ENCODE data around the gene ZYG11B.
"Not testable (repeated sequence)": the region's sequence is repeated elsewhere in the genome, so short reads cannot be mapped to it uniquely, and the experiment has no call there.

The ZYG11B gene

GRCh38 chr1:52759908-52760307, 33.7 kb downstream of the ZYG11B start:
- no peak for DNase-seq

DNA sequence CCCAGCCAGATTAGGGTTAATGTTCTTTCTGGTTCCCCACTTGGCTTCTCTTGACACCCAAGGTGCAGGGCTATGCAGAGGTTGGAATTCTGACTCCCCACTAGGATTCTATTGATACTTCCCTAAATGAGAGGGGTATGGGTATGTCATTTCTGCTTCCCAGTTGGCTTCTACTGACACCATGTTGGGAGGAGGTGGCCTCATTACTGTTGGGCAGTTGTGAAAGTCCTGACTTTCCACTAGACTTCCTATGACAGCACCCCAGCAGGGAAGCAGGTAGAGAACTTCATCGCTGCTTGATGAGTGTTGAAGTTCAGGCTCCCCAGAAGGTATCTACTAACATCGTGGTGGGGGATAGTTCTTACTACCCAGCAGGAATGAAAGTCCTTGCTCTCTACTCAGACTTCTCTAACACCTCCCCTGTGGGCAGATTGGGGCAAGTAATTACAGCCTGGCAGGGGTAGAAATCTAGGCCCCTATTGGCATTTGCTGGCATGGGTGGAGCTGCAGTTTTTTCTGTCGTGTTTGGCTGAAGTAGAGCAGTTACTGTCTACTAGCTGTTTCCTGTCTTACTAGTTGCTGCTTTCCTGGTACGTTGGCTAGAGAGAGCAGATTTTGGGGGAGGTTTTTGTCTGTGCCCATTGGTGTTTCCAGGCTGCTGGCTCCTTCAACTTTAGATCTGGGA, 41.5 kb downstream of the ZYG11B start:
- DNase-seq = no peak

DNA sequence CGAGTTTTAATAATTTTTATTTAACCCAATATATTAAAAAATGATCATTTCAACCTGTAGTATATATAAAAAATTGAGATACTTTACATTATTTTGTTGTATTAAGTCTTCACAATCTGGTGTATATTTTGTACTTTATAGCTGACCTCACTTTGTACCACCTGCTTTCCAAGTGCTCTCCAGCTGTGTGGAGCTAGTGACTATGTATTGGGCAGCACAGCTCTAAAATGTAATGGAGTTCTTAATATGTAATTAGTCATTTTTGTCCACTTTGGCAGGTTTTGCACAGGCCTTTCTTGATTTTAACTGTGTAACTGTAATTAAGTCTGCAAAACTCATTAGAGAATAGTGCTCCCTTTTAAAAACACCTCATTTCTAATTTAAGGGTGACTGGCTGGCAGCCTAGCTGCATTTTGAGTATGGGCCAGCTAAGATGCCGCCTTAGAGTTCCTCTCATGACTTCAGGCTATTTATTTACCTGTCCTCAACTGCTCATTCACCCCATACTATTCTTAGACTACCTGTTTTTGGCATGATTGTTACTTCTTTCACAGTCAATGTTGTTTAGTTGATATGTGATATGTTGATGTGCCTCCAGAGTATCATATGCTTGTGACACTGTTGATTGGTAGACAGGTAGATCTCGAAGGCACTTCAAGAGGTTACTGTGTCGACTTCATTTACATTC, 43.2 kb downstream of the ZYG11B start:
- peak; percentile 69 for DNase-seq

DNA sequence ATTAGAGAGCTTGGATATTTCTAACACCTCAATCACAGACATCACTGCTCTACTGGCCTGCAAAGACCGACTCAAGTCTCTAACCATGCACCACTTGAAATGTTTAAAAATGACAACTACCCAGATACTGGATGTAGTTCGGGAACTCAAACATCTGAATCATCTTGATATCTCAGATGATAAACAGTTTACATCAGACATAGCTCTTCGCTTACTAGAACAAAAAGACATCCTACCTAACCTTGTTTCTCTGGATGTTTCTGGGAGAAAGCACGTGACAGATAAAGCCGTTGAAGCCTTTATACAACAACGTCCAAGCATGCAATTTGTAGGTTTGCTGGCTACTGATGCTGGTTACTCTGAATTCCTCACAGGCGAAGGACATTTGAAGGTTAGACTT, 45.1 kb downstream of the ZYG11B start:
- DNase-seq = no peak

DNA sequence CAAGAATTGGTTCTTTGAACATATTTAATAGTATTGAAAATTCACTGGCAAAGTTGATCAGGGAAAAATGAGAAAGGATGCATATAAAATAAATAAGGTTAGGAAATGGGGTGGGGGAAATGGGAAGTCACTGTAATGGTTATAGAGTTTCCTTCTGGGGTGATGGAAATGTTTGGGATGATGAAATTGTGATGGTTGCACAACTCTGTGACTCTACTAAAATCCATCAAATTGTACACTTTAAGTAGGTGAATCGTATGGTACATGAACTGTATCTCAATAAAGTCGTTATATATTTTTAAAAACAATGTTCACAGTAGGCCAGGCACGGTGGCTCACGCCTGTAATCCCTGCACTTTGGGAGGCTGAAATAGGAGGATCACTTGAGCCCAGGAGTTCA, 59.9 kb downstream of the ZYG11B start:
- DNase-seq = no peak

GRCh38 chr1:52790429-52790828, 64.2 kb downstream of the ZYG11B start:
- not testable (repeated sequence) for DNase-seq

GRCh38 chr1:52792036-52792435, 65.8 kb downstream of the ZYG11B start:
- DNase-seq = no peak

GRCh38 chr1:52793717-52794116, 67.5 kb downstream of the ZYG11B start:
- not testable (repeated sequence) for DNase-seq

- DNase-seq = no peak
These were observed 69.2 kb downstream of the ZYG11B start for GRCh38 chr1:52795464-52795863.

DNA sequence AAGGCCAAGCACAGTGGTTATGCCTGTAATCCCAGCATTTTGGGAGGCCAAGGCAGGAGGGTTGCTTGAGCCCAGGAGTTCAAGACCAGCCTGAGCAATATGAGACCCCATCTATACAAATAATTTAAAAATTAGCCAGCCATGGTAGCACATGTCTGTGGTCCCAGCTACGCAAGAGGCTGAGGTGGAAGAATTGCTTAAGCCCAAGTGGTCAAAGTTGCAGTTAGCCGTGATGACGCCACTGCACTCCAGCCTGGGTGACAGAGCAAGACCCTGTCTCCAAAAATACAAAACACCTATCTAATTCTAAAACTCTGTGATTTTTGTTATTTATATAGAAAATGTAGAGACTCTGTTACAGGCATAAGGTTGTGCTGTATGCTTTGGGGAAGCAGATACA, 72.1 kb downstream of the ZYG11B start:
- no peak for DNase-seq

DNA sequence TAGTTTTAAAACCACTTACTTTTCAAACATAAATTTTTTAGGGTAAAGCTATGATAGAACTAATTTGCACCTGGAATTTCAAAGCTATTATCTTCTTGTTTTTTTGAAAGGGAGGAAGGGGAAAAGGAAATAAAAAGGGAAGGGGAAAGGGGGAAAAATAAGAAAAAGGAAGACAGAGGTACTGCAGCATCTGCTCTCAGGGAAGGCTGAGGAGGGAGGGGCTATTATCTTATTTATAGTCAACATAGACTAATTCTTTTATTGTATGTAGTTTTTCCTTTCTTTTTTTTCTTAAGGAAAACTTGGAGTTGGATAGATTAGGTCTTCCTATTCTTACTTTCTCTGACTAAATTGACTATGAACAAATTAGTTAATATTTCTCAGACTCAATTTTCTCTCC, 74.8 kb downstream of the ZYG11B start:
- DNase-seq = no peak

DNA sequence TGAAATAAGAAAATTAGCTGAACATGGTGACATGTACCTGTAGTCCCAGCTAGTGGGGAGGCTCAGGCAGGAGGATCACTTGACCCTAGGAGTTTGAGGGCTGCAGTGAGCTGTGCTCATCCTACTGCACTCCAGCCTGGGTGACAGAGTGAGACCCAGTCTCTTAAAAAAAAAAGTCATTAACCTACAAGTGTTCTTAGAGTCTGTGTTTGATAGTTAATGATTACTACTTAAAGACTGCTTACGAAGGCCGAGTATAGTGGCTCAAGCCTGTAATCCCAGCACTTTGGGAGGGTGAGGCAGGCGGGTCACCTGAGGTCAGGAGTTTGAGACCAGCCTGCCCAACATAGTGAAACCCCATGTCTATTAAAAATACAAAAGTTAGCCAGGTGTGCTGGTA, 77.8 kb downstream of the ZYG11B start:
- not testable (repeated sequence) for DNase-seq

- DNase-seq = no peak
These were observed 88.2 kb downstream of the ZYG11B start for GRCh38 chr1:52814465-52814864.

- not testable (repeated sequence) for DNase-seq
These were observed 94.6 kb downstream of the ZYG11B start for GRCh38 chr1:52820830-52821229.

GRCh38 chr1:52825868-52826267, 99.6 kb downstream of the ZYG11B start:
- no peak for DNase-seq

- no peak for DNase-seq
These were observed 108.5 kb downstream of the ZYG11B start for GRCh38 chr1:52834798-52835197.

DNA sequence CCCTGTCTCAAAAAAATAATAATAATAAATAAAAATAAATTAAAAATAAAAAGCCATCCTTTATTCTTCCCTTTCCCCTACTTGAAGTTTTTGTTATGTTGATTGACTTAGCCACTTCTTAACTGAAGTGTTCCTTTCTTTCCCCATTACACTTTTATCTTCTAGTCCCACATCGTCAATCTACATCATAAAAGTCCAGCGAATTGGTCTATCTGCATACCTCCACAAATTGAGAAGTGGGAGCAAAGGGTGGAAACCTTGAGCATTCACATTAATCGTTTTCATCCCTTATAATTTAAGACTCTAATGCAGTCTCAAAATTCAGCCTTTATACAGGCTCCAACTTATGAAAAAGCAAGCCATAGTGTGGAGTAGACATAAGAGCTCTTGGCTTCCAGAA, 109.8 kb downstream of the ZYG11B start:
- no peak for DNase-seq

GRCh38 chr1:52839175-52839574, 112.9 kb downstream of the ZYG11B start:
- not testable (repeated sequence) for DNase-seq

DNA sequence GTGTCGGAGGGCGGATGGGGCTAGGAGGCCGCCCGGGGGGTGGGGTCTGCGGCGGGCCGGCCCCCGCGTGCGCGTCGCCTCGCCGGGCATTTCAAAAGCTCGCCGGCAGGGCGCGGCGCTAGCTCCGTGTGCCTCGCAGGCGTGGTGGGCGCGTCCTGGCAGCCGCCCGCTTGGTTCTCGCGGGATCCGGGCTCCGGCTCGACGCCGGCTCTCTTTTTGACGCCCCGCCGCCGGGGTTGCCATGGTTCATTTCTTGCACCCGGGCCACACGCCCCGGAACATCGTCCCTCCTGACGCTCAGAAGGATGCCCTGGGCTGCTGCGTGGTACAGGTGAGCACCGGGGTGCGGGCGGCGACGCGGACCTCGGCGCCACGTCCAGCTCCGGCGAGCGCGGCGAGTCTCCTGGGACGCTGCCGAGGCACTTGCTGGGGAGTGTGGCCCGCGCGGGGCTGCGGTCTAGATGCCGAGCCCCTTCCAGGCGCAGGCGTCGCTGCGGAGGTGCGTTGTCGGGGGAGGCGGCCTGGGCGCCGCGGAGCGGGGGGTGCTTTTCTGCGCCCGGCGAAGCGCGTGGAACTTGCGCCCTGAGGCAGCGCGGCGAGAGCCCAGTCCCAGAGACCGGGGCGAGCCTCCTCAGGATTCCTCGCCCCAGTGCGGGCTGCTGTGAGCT, 116.5 kb downstream of the ZYG11B start, which contains the start of gene ZYG11A:
Gene ZYG11A, plus strand, starts transcription at position 118 of the 668 bp plus-strand sequence. Its CDS starts 124 bp downstream, at position 242.
- DNase-seq = peak; percentile 79

- not testable (repeated sequence) for DNase-seq
These were observed 118.9 kb downstream of the ZYG11B start for GRCh38 chr1:52845119-52845518.

DNA sequence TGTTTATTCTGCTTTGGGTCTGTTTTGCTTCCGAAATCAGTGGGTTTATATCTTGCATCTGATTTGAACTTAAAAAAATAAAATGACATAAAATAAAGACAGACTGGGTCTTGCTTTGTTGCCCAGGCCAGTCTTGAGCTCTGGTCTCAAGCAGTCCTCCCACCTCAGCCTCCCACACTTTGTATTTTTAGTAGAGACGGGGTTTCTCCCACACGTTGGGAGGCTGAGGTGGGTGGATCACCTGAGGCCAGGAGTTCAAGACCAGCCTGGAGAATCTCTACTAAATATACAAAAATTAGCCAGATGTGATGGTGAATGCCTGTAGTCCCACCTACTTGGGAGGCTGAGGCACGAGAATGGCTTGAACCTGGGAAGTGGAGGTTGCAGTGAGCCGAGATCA, 122.2 kb downstream of the ZYG11B start:
- DNase-seq = no peak

- DNase-seq = no peak
These were observed 124.7 kb downstream of the ZYG11B start for GRCh38 chr1:52850951-52851350.

GRCh38 chr1:52852854-52853253, 126.6 kb downstream of the ZYG11B start:
- no peak for DNase-seq

DNA sequence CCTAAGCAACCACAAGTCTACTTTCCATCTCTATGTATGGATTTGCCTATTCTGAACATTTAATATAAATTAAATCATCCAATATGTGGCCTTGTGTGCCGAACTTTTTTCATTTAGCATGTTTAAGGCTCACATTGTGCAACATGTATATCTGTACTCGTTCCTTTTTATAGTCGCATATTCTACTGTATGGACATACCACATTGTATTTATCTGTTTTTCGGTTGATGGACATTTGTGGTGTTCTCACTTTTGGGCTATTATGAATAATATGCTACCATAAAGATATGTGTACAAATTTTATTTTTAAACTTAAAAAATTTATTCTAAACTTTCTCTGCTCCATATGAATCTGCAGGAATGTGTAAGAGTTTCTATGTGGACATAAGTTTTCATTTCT, 129.3 kb downstream of the ZYG11B start:
- DNase-seq = no peak
